Inflammatory macrophage treated with lipopolysaccharide for 4 hours (primary cell): ENCODE results near the gene P2RY2.

Experiments used
- DNase-seq: peaks from one replicate; pipeline ENCODE4 v3.0.0-alpha.2; 2020

Gene P2RY2

GRCh38 chr11:73209892-73210291 is 8.2 kb upstream of the P2RY2 start:
- no peak for DNase-seq

GRCh38 chr11:73210916-73211667 is 7.0 kb upstream of the P2RY2 start:
- peak; percentile 63 for DNase-seq

GRCh38 chr11:73213196-73214143 is 4.6 kb upstream of the P2RY2 start:
- DNase-seq, result no peak

GRCh38 chr11:73215191-73216134 is 2.6 kb upstream of the P2RY2 start:
- DNase-seq, result peak; percentile 41

- DNase-seq, result peak; percentile 41
Observed at GRCh38 chr11:73216465-73216864, 1.6 kb upstream of the P2RY2 start.

GRCh38 chr11:73217131-73217809 is 811 bp upstream of the P2RY2 start:
- DNase-seq, result no peak

GRCh38 chr11:73217810-73218105 is 323 bp upstream of the P2RY2 start:
- DNase-seq, result no peak

- DNase-seq, result no peak
Observed at GRCh38 chr11:73218830-73219215, 742 bp downstream of the P2RY2 start.

GRCh38 chr11:73219396-73220285 is 1.6 kb downstream of the P2RY2 start:
- no peak for DNase-seq

GRCh38 chr11:73221451-73221850 is 3.4 kb downstream of the P2RY2 start:
- no peak for DNase-seq

- DNase-seq, result no peak
Observed at GRCh38 chr11:73221996-73222395, 3.9 kb downstream of the P2RY2 start.

GRCh38 chr11:73223998-73224730 is 6.1 kb downstream of the P2RY2 start:
- no peak for DNase-seq

- no peak for DNase-seq
Observed at GRCh38 chr11:73225001-73225686, 7.1 kb downstream of the P2RY2 start.

- no peak for DNase-seq
Observed at GRCh38 chr11:73225851-73226250, 7.8 kb downstream of the P2RY2 start.

GRCh38 chr11:73226297-73227006 is 8.4 kb downstream of the P2RY2 start:
- DNase-seq, result no peak

- DNase-seq, result no peak
Observed at GRCh38 chr11:73227571-73228211, 9.6 kb downstream of the P2RY2 start.

- no peak for DNase-seq
Observed at GRCh38 chr11:73228268-73229134, 10.4 kb downstream of the P2RY2 start.
